HUES64 (cell line): ENCODE data around the gene MACROD2.

Source experiments
- H3K27ac ChIP-seq: 2 replicates; pipeline ENCODE4 v1.7.0; 2013; ENCODE audit warnings: low read depth, low read length, inconsistent platforms
- H3K27me3 ChIP-seq: 2 replicates; pipeline ENCODE4 v1.6.1; 2013; ENCODE audit warnings: mild to moderate bottlenecking, low read length; ENCODE audit not compliant: insufficient read depth
- H3K36me3 ChIP-seq: 2 replicates; pipeline ENCODE4 v1.6.1; 2013; ENCODE audit warnings: mild to moderate bottlenecking, low read length; ENCODE audit not compliant: insufficient read depth
- H3K4me1 ChIP-seq: 2 replicates; pipeline ENCODE4 v1.6.1; 2013; ENCODE audit warnings: mild to moderate bottlenecking, low read length, moderate library complexity; ENCODE audit not compliant: insufficient read depth
- H3K4me3 ChIP-seq: 2 replicates; pipeline ENCODE4 v1.5.1; 2013; ENCODE audit warnings: mild to moderate bottlenecking, low read length, moderate library complexity
- H3K9ac ChIP-seq: 2 replicates; pipeline ENCODE4 v1.6.1; 2013; ENCODE audit warnings: mild to moderate bottlenecking, low read depth, low read length
- H3K9me3 ChIP-seq: 2 replicates; pipeline ENCODE4 v1.6.1; 2013; ENCODE audit warnings: low read depth, low read length; ENCODE audit not compliant: insufficient read depth
- WGBS: fragments of 150-250, 120-280 bp; methylation state at CpG from one replicate; pipeline ENCODE4 v1.1.7; 2013; ENCODE audit warnings: missing lambda C conversion rate; 5-methylcytosine and 5-hydroxymethylcytosine counted together

Gene MACROD2

GRCh38 chr20:15838466-15838865 is 1843.2 kb downstream of the MACROD2 start:
- no peak overlapping the region for H3K4me3 ChIP-seq
- WGBS: 88% methylated on average over 2 of the region's 2 CpGs
- H3K9me3 ChIP-seq: no peaks in the 10 kb centered on the region
- no peaks in the 10 kb centered on the region for H3K4me1 ChIP-seq
- H3K36me3 ChIP-seq: no peaks in the 10 kb centered on the region
- H3K9ac ChIP-seq: no peak overlapping the region
- H3K27ac ChIP-seq: no peak overlapping the region
- no peaks in the 10 kb centered on the region for H3K27me3 ChIP-seq

GRCh38 chr20:15840636-15841301 is 1845.5 kb downstream of the MACROD2 start:
- Histone ChIP-seq H3K9me3 (no peaks in the 10 kb centered on the region), H3K27ac (no peak overlapping the region), H3K9ac (no peak overlapping the region), H3K27me3 (no peaks in the 10 kb centered on the region), H3K36me3 (no peaks in the 10 kb centered on the region), H3K4me3 (no peak overlapping the region), H3K4me1 (no peaks in the 10 kb centered on the region)
- WGBS: no CpG with 5 or more reads among the region's 4 CpGs

DNA sequence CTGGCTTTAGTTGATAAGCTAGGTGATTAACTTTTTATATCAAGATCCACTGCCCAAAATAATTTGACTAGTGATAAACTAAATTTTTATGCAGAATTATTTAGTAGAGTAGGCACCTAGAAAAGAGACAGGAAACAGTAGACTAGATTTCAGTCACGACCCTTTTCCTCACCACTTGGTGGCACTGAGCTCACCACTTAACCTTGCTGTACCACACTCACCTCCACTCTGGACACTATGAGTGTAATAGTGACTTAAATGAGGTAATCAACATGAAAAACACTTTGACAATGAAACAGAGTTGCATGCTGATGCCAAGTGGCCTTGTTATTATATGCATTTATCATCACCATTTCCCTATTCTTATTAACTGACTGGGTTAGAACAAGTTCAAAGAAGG is 1847.6 kb downstream of the MACROD2 start:
- no peak overlapping the region for H3K4me3 ChIP-seq
- WGBS: no CpG with 5 or more reads among the region's 1 CpG
- no peaks in the 10 kb centered on the region for H3K27me3 ChIP-seq
- H3K27ac ChIP-seq: no peak overlapping the region
- no peak overlapping the region for H3K9ac ChIP-seq
- no peaks in the 10 kb centered on the region for H3K36me3 ChIP-seq
- H3K4me1 ChIP-seq: no peaks in the 10 kb centered on the region
- no peaks in the 10 kb centered on the region for H3K9me3 ChIP-seq

DNA sequence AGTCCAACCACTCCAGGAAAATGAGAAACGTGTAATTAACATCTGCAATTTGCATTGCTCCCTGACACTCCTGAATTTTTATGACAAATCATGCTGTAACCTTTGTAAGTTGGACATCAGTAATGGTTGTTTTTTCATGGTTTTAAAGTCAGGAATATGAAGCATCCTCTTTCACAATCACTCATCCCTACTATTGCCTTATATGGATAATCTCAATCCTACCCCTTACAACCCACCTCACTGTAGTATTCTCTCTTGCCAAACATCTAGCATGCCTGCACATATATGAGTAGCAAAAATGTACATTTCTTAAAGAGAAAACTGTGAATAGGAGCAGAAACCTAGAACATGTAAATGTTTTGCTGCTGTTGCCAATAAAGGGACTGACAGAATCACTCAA is 1848.5 kb downstream of the MACROD2 start:
- H3K36me3 ChIP-seq: no peaks in the 10 kb centered on the region

DNA sequence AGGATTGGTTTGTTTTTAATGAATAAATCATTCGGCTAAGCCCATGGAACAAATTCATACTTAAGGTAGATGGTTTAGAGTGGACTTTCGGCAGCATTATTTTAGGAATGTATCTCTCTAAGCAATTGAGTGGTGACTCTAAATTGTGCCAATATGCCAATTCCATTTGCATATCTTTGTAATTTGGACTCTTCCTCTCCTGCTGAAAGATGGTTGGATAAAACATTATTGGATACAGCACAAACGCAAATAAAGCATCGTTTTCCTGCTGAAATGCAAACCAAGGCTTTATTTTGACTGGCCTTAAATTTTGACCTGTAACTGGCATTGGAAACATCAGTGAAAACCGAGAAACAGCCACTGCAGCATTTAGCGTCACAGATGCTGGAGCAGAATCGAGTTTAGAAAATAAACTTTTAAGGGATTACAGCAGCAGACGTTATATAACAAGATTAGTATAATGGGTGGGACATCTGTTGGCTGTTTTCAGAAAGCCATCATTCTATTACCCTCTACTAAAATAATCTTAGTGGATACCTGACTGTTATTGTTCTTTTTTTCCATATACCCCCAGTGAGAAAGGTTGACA is 1852.0 kb downstream of the MACROD2 start:
- H3K4me3 ChIP-seq: no peak overlapping the region

More for the DNA sequence above, 1848.5 kb downstream of the MACROD2 start:
- Histone ChIP-seq H3K4me3 (no peak overlapping the region), H3K27me3 (no peaks in the 10 kb centered on the region), H3K9ac (no peak overlapping the region), H3K27ac (no peak overlapping the region), H3K9me3 (no peaks in the 10 kb centered on the region), H3K4me1 (peaks cover 3% of the 10 kb centered on the region; the same call in 1 of the 2 replicates)
- 96% methylated on average over 1 of the region's 1 CpG for WGBS

DNA sequence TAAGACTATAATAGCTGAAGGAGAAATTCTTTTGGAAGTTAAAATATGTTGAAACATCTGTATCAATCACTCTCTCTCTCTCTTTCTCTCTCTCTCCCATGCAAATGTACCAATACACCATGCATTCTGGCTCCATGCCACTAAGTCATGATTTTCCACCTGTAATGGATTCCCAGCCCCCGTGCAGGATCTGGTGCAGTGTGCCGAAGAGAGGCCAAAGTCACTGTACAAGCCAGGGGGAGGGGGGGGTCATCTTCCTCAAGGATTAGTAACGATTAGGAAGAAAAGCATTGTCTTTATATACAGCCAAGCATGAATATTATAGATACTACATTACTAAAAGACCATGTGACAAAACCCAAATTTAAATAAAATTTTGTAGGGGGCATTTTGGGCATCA is 1852.8 kb downstream of the MACROD2 start:
- Histone ChIP-seq H3K4me1 (peaks cover 7% of the 10 kb centered on the region; the same call in 1 of the 2 replicates), H3K36me3 (no peaks in the 10 kb centered on the region), H3K27ac (no peak overlapping the region), H3K9me3 (no peaks in the 10 kb centered on the region), H3K4me3 (no peak overlapping the region), H3K9ac (no peak overlapping the region), H3K27me3 (no peaks in the 10 kb centered on the region)
- 90% methylated on average over 2 of the region's 3 CpGs for WGBS

More for the DNA sequence above, 1852.0 kb downstream of the MACROD2 start:
- Histone ChIP-seq H3K9me3 (no peaks in the 10 kb centered on the region), H3K36me3 (no peaks in the 10 kb centered on the region), H3K27me3 (no peaks in the 10 kb centered on the region), H3K4me1 (peaks cover 7% of the 10 kb centered on the region; the same call in 1 of the 2 replicates), H3K9ac (no peak overlapping the region), H3K27ac (no peak overlapping the region)
- 96% methylated on average over 7 of the region's 8 CpGs for WGBS

DNA sequence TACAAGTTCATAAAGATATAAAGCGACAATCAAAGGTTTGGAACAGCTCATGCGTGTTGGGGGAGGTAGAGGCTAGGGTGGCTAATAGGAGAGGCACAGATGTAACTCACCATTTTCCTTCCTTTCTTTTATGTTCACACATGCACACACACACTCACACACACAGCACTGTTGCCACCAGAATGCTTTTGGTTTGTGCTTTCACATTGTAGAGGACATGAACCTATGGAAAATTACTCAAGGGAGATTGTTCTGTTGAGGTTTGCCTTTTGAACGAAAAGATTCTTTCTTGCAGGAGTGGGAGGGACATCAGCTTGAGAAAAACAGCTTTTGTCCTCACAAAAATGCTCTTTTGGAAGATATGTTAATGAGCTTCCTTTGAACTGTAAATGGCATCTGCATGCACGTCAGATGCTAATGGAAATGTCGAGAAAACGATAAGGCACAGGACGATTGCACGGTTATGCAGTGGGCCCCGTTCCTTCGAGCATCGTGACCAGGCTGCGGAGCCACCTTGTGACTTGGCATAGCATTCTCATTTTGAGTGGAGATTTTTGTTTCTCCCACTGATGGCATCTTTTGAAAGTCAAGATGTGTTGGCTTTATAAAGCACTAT is 1853.8 kb downstream of the MACROD2 start:
- no peaks in the 10 kb centered on the region for H3K9me3 ChIP-seq
- H3K4me1 ChIP-seq: peaks cover 7% of the 10 kb centered on the region; the same call in 1 of the 2 replicates
- H3K27me3 ChIP-seq: no peaks in the 10 kb centered on the region
- no peaks in the 10 kb centered on the region for H3K36me3 ChIP-seq
- no peak overlapping the region for H3K4me3 ChIP-seq
- no peak overlapping the region for H3K27ac ChIP-seq
- WGBS: 62% methylated on average over 12 of the region's 12 CpGs
- no peak overlapping the region for H3K9ac ChIP-seq

GRCh38 chr20:15851576-15852215 is 1856.4 kb downstream of the MACROD2 start:
- Histone ChIP-seq H3K9me3 (no peaks in the 10 kb centered on the region), H3K27me3 (no peaks in the 10 kb centered on the region), H3K9ac (no peak overlapping the region), H3K4me1 (peaks cover 7% of the 10 kb centered on the region; the same call in 1 of the 2 replicates), H3K27ac (no peak overlapping the region), H3K36me3 (no peaks in the 10 kb centered on the region), H3K4me3 (no peak overlapping the region)
- 87% methylated on average over 11 of the region's 11 CpGs for WGBS

DNA sequence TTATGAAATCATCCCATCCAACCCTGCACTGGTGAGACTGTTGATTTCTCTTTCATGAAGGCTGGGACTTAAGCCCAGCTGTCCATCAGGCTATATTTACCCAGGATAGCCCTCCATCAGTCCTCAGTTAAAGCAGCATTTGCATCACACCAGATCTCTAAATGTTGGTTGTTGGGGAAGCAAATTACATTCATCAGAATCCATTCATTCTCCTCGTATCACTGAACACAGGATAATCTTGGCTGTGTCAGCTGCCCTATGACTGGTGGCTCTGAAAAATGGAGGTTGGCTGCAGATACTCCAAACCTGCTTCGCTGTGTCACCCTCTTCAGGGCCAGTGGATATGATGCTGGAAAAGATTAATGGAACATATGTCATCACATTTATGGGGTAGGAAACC is 1859.6 kb downstream of the MACROD2 start:
- 95% methylated on average over 2 of the region's 2 CpGs for WGBS
- H3K9me3 ChIP-seq: no peaks in the 10 kb centered on the region
- no peaks in the 10 kb centered on the region for H3K27me3 ChIP-seq
- no peaks in the 10 kb centered on the region for H3K4me1 ChIP-seq
- H3K9ac ChIP-seq: no peak overlapping the region
- no peaks in the 10 kb centered on the region for H3K36me3 ChIP-seq
- H3K27ac ChIP-seq: no peak overlapping the region
- H3K4me3 ChIP-seq: no peak overlapping the region

DNA sequence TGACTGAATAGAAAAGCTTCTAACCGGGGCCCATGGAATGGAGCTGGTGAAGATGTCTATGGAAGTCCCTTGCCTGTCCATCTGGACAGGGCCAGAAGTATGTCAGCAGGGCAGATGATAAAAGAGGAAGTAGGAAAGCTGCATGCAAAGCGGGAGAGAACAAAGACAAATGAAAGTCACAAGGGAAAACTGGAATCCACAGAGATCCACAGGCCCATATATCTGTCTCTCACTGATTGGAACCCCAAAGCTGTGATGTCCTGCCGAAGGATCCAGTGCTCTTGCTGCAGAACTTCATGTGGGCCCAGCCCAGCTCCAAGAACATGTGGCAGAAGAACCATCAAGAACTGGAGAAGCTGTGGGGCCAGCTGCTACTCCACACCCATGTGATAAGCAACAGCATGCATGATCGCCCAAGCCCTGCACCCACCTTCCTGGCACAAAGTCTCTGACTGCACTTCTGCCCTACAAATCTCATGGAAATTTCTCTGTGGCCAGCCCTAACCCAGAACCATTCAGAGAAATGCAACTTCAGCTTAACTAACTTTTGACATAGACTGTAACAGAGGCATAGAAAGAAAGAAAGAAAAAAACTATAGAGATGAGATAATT is 1862.0 kb downstream of the MACROD2 start:
- no peak overlapping the region for H3K27ac ChIP-seq
- 95% methylated on average over 4 of the region's 4 CpGs for WGBS

DNA sequence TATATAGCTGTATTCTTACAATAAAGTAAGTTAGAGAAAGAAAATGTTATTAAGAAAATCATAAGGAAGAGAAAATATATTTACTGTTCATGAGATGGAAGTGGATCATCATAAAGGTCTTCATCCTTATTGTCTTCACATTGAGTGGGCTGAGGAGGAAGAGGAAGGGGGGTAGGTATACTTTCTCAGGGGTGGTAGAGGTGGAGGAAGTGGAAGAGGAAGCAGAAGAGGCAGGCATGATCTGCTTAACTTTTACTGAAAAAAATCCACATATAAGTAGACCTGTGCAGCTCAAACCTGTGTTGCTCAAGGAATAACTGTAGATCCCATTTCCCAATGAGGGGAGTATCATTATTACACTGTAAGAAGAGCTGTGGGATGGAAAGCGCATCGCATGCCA is 1863.7 kb downstream of the MACROD2 start:
- no peaks in the 10 kb centered on the region for H3K27me3 ChIP-seq
- WGBS: 98% methylated on average over 2 of the region's 2 CpGs
- H3K4me1 ChIP-seq: no peaks in the 10 kb centered on the region
- H3K4me3 ChIP-seq: no peak overlapping the region
- no peaks in the 10 kb centered on the region for H3K36me3 ChIP-seq
- no peak overlapping the region for H3K27ac ChIP-seq
- no peak overlapping the region for H3K9ac ChIP-seq
- H3K9me3 ChIP-seq: no peaks in the 10 kb centered on the region

More for the DNA sequence above, 1862.0 kb downstream of the MACROD2 start:
- Histone ChIP-seq H3K4me3 (no peak overlapping the region), H3K27me3 (no peaks in the 10 kb centered on the region), H3K36me3 (no peaks in the 10 kb centered on the region), H3K4me1 (no peaks in the 10 kb centered on the region), H3K9ac (no peak overlapping the region), H3K9me3 (no peaks in the 10 kb centered on the region)
